ENCODE measurements around the gene BCAT1.

DNA sequence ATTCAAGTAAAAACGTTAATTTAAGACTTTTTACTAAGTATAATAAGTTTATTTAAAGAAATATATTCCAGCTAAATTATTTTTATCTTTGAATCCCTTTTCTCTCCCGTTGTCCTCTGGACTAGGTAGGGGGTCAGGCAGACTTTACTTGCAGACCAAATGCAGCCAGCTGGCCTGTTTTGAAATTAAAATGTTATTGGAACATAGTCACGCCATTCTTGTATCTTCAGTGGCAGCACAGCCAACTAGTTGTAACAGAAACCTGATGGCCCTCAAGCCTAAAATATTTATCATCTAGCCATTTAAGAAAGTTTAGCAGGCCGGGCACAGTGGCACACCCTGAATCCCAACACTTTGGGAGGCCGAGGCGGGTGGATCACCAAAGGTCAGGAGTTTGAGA, 52.7 kb downstream of the BCAT1 start:
- TF ChIP-seq EZH2 (IDR thresholded peaks at IDR 0.05; ENCODE audit: insufficient read depth, poor library complexity, severe bottlenecking): no peak
- TF ChIP-seq EZH2phosphoT487 (IDR thresholded peaks at IDR 0.05; ENCODE audit: insufficient read depth, low read depth): no peak

All from GM23248 (cell line).